AG10803 (cell line): ENCODE data around the gene ACE.
A peak's percentile ranks its signal among the peaks of the same experiment; 100 is the strongest.

Experiments used
- DNase-seq: peaks from one replicate; pipeline ENCODE4 v3.0.0; 2010; ENCODE audit warnings: low read depth
- H3K4me3 ChIP-seq: 2 replicates; pipeline ENCODE4 v1.5.1; 2011; ENCODE audit warnings: mild to moderate bottlenecking, low read length, control low read depth
- TF ChIP-seq, protein P1 (sequence below): conservative IDR thresholded peaks from 2 replicates; pipeline ENCODE4 v1.5.1; 2011; ENCODE audit warnings: mild to moderate bottlenecking, low read length, control low read depth, inconsistent platforms

ACE gene

DNA sequence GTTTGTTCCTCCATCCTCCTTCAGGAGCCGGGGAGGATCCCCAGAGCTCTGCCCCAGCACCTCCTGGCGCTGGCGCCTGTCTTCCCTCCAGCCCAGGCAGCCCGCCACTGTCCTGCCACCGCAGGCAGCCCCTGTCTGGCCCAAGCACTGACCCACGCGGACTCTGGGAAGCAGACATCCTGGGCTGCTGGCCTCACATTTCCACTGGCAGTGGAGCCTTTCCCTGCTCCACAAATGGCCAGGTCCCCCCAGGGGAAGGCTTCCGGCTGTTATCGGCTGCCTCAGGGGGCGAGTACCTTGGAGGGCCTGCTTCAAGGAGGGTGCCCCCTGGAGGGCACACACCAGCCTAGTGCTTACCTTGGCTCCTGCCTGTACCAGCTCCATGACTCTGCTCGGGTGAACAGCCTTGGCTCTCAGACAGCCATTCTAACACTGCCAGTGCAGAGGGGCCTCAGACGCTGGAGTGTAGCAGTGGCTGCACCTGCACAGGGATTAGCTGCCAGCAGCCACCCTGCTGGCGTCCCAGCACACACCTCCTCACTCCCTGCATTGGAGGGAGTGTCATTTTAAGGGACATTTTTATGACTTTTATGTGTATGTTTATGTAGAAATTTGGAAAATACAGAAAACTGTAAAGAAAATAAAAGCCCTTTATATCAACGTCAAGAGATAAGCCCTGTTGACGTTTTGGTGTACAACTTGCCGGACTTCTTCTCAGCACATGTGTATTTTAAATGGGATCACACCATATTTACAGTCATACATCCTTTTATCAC, 21.0 kb downstream of the ACE start:
- TF ChIP-seq, protein P1, sequence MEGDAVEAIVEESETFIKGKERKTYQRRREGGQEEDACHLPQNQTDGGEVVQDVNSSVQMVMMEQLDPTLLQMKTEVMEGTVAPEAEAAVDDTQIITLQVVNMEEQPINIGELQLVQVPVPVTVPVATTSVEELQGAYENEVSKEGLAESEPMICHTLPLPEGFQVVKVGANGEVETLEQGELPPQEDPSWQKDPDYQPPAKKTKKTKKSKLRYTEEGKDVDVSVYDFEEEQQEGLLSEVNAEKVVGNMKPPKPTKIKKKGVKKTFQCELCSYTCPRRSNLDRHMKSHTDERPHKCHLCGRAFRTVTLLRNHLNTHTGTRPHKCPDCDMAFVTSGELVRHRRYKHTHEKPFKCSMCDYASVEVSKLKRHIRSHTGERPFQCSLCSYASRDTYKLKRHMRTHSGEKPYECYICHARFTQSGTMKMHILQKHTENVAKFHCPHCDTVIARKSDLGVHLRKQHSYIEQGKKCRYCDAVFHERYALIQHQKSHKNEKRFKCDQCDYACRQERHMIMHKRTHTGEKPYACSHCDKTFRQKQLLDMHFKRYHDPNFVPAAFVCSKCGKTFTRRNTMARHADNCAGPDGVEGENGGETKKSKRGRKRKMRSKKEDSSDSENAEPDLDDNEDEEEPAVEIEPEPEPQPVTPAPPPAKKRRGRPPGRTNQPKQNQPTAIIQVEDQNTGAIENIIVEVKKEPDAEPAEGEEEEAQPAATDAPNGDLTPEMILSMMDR: peak; percentile 13; the same call in 1 of the 2 replicates
- no peak overlapping the region for H3K4me3 ChIP-seq
- no peak for DNase-seq

GRCh38 chr17:63498626-63499195, 21.9 kb downstream of the ACE start:
- peak; percentile 91 for DNase-seq
- H3K4me3 ChIP-seq: no peak overlapping the region
- TF ChIP-seq, protein P1: no peak

DNA sequence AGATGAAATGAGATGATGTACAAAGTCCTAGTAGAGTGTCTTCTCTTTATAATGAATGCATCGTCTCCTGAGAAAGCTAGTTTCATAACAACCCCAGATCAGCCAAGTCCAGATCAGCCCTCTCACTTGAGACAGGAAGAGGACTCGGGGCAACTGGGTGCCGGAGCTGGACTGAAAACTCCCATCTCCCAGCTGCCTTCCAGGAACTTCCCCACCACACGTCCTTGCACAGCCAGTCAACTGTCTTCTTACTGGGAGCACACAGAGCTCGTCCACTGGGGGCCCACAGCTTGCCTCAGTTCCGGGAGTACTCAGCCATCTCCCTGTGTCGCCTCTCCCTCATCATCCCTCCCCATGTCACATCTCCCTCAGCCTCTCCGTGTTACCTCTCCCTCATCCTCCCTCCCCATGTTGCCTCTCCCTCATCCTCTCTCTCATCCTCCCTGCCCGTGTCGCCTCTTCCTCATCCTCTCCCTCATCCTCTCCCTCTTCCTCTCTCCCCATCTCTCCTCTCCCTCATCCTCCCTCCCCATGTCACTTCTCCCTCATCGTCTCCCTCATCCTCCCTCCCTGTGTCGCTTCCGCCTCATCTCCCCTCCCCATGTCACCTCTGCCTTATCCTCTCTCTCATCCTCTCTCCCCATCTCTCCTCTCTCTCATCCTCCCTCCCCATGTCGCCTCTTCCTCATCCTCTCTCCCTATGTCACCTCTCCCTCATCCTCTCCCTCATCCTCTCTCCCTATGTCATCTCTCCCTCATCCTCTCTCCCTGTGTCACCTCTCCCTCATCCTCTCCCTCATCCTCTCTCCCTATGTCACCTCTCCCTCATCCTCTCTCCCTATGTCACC, 23.9 kb downstream of the ACE start:
- TF ChIP-seq, protein P1: no peak
- no peak for DNase-seq
- H3K4me3 ChIP-seq: no peak overlapping the region

- H3K4me3 ChIP-seq: no peak overlapping the region
These were observed 26.5 kb downstream of the ACE start for GRCh38 chr17:63503341-63503705.

GRCh38 chr17:63504261-63504660, 27.4 kb downstream of the ACE start:
- TF ChIP-seq, protein P1: no peak
- no peak overlapping the region for H3K4me3 ChIP-seq
- DNase-seq: no peak

More at GRCh38 chr17:63503341-63503705, 26.5 kb downstream of the ACE start:
- TF ChIP-seq, protein P1: no peak
- no peak for DNase-seq

- no peak overlapping the region for H3K4me3 ChIP-seq
- DNase-seq: no peak
- TF ChIP-seq, protein P1: no peak
These were observed 28.5 kb downstream of the ACE start for GRCh38 chr17:63505341-63505740.
